IPS DF 6.9 (cell line): Measurements from ENCODE around the gene LCN10.
"Not testable (repeated sequence)": the region's sequence is repeated elsewhere in the genome, so short reads cannot be mapped to it uniquely, and the experiment has no call there.

Experiments
- DNase-seq: peaks from one replicate; pipeline ENCODE4 v3.0.0-alpha.2; 2013; ENCODE audit warnings: low read depth, low spot score
- H3K27ac ChIP-seq: one replicate; pipeline ENCODE4 v1.5.1; 2013; ENCODE audit warnings: low read length, control low read depth
- H3K27me3 ChIP-seq: 2 replicates; pipeline ENCODE4 v1.6.1; 2013; ENCODE audit warnings: mild to moderate bottlenecking, low read length; ENCODE audit not compliant: control insufficient read depth, insufficient read depth
- H3K36me3 ChIP-seq: 2 replicates; pipeline ENCODE4 v1.6.1; 2013; ENCODE audit warnings: low read length; ENCODE audit not compliant: control insufficient read depth, insufficient read depth
- H3K4me1 ChIP-seq: 2 replicates; pipeline ENCODE4 v1.6.1; 2013; ENCODE audit warnings: low read length; ENCODE audit not compliant: control insufficient read depth, insufficient read depth
- H3K4me3 ChIP-seq: 2 replicates; pipeline ENCODE4 v1.5.1; 2013; ENCODE audit warnings: mild to moderate bottlenecking, low read length
- H3K9me3 ChIP-seq: 2 replicates; pipeline ENCODE4 v1.6.1; 2013; ENCODE audit warnings: low read length, inconsistent platforms; ENCODE audit not compliant: control insufficient read depth, insufficient read depth
- WGBS: extraction: QIAGEN DNeasy Blood & Tissue Kit; methylation state at CpG from one replicate; pipeline ENCODE4 v1.1.7; 2013; ENCODE audit warnings: mixed read lengths, missing lambda C conversion rate; ENCODE audit not compliant: insufficient read length, insufficient coverage; 5-methylcytosine and 5-hydroxymethylcytosine counted together

Gene LCN10

GRCh38 chr9:136761545-136761981, 18.8 kb upstream of the LCN10 start:
- H3K27ac ChIP-seq, result no peak overlapping the region
- H3K36me3 ChIP-seq, result no peaks in the 10 kb centered on the region
- H3K4me1 ChIP-seq, result peaks cover 4% of the 10 kb centered on the region; the same call in 1 of the 2 replicates
- no peak overlapping the region for H3K4me3 ChIP-seq
- H3K9me3 ChIP-seq, result no peaks in the 10 kb centered on the region
- H3K27me3 ChIP-seq, result no peaks in the 10 kb centered on the region
- DNase-seq, result no peak
- no CpG with 5 or more reads among the region's 13 CpGs for WGBS

- not testable (repeated sequence) for DNase-seq, H3K36me3 ChIP-seq, H3K9me3 ChIP-seq, H3K27ac ChIP-seq, H3K27me3 ChIP-seq, H3K4me3 ChIP-seq, H3K4me1 ChIP-seq
- WGBS, result no CpG with 5 or more reads among the region's 22 CpGs
Observed at GRCh38 chr9:136760834-136761544, 18.2 kb upstream of the LCN10 start.

GRCh38 chr9:136760424-136760823, 17.7 kb upstream of the LCN10 start:
- H3K36me3 ChIP-seq, result no peaks in the 10 kb centered on the region
- no CpG with 5 or more reads among the region's 25 CpGs for WGBS
- peaks cover 4% of the 10 kb centered on the region; the same call in 1 of the 2 replicates for H3K4me1 ChIP-seq
- no peaks in the 10 kb centered on the region for H3K27me3 ChIP-seq
- no peak for DNase-seq
- no peaks in the 10 kb centered on the region for H3K9me3 ChIP-seq
- H3K4me3 ChIP-seq, result no peak overlapping the region
- no peak overlapping the region for H3K27ac ChIP-seq

- H3K27ac ChIP-seq, result no peak overlapping the region
- no peaks in the 10 kb centered on the region for H3K27me3 ChIP-seq
- no CpG with 5 or more reads among the region's 27 CpGs for WGBS
- peaks cover 4% of the 10 kb centered on the region; the same call in 1 of the 2 replicates for H3K4me1 ChIP-seq
- H3K4me3 ChIP-seq, result no peak overlapping the region
- DNase-seq, result no peak
- no peaks in the 10 kb centered on the region for H3K36me3 ChIP-seq
- H3K9me3 ChIP-seq, result no peaks in the 10 kb centered on the region
Observed at GRCh38 chr9:136759436-136760325, 16.9 kb upstream of the LCN10 start.

DNA sequence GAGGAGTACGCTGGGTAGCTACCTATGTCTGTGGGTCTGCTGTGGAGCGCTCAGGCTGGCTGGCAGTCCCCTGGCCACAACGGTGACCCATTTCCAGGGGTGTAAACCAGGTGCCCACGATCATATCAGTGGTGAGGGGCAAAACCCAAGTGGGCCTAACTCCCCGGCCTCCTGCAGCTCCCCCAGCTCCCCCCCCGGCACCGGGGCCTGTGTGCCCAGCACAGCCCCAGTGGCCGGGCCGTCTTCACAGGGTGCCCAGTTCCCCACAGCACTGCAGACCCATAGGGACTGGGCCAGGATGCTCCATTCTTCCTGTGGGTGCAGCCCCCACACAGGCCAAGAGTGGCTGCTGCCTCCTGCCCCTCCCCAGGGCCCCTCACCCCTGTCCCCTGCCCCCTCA, 16.3 kb upstream of the LCN10 start:
- no peaks in the 10 kb centered on the region for H3K9me3 ChIP-seq
- WGBS, result no CpG with 5 or more reads among the region's 9 CpGs
- H3K4me3 ChIP-seq, result no peak overlapping the region
- no peak overlapping the region for H3K27ac ChIP-seq
- DNase-seq, result no peak
- no peaks in the 10 kb centered on the region for H3K36me3 ChIP-seq
- H3K4me1 ChIP-seq, result peaks cover 4% of the 10 kb centered on the region; the same call in 1 of the 2 replicates
- H3K27me3 ChIP-seq, result no peaks in the 10 kb centered on the region

DNA sequence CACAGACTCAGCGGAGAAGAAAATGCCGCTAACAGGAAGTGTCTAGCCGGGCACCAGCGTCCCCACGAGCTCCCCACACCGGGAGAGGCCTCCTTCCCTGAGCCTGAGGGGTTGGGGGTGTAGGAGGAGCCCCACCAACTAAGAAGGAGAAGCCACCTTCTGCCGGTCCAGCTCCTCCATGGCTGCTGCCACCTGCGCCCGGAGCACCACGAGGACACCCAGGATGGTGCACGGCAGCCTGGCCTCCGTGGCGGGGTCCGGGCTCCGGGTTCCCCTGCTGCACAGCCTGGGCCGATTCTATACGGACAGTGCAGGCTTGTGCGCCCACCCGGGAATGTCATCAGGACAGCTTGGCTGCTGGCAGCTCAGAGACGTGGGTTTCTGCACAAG, 15.0 kb upstream of the LCN10 start:
- no peak for DNase-seq
- Histone ChIP-seq H3K36me3 (no peaks in the 10 kb centered on the region), H3K9me3 (no peaks in the 10 kb centered on the region), H3K4me3 (no peak overlapping the region), H3K4me1 (peaks cover 2% of the 10 kb centered on the region; the same call in 1 of the 2 replicates), H3K27me3 (no peaks in the 10 kb centered on the region), H3K27ac (no peak overlapping the region)
- WGBS, result no CpG with 5 or more reads among the region's 20 CpGs

DNA sequence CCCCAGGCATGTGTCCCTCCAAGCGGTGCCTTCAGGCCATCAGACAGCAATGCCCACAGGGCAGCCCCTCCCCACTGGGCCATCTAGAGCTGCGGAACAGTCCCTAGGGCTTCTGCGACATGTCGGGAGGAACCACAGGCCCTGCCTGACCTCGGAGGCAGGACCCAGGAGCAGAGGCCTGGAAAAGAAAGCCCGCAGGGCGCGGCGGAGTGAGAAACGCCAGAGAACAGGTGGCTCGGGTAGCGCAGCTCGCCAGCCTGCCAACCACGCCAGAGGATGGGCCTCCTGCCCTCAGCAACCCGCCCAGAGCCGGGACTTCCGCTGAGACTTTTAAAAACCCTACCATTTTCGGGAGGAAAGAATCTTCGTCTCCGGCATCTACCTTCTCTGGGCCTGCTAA, 14.6 kb upstream of the LCN10 start:
- H3K4me3 ChIP-seq, result no peak overlapping the region
- no peak for DNase-seq
- H3K9me3 ChIP-seq, result no peaks in the 10 kb centered on the region
- no CpG with 5 or more reads among the region's 20 CpGs for WGBS
- no peaks in the 10 kb centered on the region for H3K27me3 ChIP-seq
- peaks cover 2% of the 10 kb centered on the region; the same call in 1 of the 2 replicates for H3K4me1 ChIP-seq
- H3K36me3 ChIP-seq, result no peaks in the 10 kb centered on the region
- H3K27ac ChIP-seq, result no peak overlapping the region

DNA sequence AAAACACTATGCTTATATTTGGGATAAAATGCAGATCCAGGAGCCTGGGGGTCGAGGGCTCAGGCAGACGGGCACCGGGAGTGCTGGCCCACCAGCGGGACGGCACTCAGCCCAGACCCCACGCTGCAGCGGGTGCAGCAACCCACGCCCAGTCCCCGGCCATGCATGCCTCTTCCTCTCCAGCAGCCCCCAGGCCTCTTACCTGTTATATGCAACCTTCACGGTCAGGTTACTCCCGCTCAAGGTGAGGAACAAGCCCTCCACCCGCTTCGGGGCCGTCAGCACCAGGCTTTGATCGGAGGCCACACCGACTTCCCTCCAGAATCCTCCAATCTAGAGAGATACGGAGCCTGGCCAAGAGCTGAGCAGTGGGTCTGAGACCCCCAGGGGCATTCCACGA, 14.1 kb upstream of the LCN10 start:
- H3K9me3 ChIP-seq, result no peaks in the 10 kb centered on the region
- no peaks in the 10 kb centered on the region for H3K27me3 ChIP-seq
- no peaks in the 10 kb centered on the region; the same call in 1 of the 2 replicates for H3K4me1 ChIP-seq
- DNase-seq, result no peak
- H3K4me3 ChIP-seq, result no peak overlapping the region
- WGBS, result no CpG with 5 or more reads among the region's 18 CpGs
- no peaks in the 10 kb centered on the region for H3K36me3 ChIP-seq
- no peak overlapping the region for H3K27ac ChIP-seq

GRCh38 chr9:136756134-136756438, 13.3 kb upstream of the LCN10 start:
- WGBS, result no CpG with 5 or more reads among the region's 4 CpGs
- no peak overlapping the region for H3K4me3 ChIP-seq
- no peaks in the 10 kb centered on the region for H3K27me3 ChIP-seq
- no peaks in the 10 kb centered on the region for H3K9me3 ChIP-seq
- DNase-seq, result no peak
- H3K4me1 ChIP-seq, result no peaks in the 10 kb centered on the region; the same call in 1 of the 2 replicates
- H3K27ac ChIP-seq, result no peak overlapping the region
- H3K36me3 ChIP-seq, result no peaks in the 10 kb centered on the region

GRCh38 chr9:136755302-136756133, 12.8 kb upstream of the LCN10 start:
- H3K27ac ChIP-seq, H3K4me3 ChIP-seq, H3K27me3 ChIP-seq, DNase-seq, H3K9me3 ChIP-seq, H3K4me1 ChIP-seq, H3K36me3 ChIP-seq: not testable (repeated sequence)
- no CpG with 5 or more reads among the region's 22 CpGs for WGBS
